Renal cortical epithelial cell (primary cell): ENCODE results near the gene PRR33. TPM values are rescaled to one million over a fixed set of nuclear protein-coding genes. Genes with fewer than 3 reads are reported as not detected.

ENCODE experiments used
- DNase-seq: peaks from one replicate; pipeline ENCODE4 v3.0.0-alpha.2; 2011; ENCODE audit warnings: low read depth
- total RNA-seq: library from RNA; depleted of rRNA; stranded (reverse); fragments of >200 nt; gene quantifications from 2 replicates; pipeline ENCODE4 v1.2.3, GENCODE V29; 2014

PRR33 gene
- total RNA-seq, 1 donor from 2014 or later, result not detected

DNA sequence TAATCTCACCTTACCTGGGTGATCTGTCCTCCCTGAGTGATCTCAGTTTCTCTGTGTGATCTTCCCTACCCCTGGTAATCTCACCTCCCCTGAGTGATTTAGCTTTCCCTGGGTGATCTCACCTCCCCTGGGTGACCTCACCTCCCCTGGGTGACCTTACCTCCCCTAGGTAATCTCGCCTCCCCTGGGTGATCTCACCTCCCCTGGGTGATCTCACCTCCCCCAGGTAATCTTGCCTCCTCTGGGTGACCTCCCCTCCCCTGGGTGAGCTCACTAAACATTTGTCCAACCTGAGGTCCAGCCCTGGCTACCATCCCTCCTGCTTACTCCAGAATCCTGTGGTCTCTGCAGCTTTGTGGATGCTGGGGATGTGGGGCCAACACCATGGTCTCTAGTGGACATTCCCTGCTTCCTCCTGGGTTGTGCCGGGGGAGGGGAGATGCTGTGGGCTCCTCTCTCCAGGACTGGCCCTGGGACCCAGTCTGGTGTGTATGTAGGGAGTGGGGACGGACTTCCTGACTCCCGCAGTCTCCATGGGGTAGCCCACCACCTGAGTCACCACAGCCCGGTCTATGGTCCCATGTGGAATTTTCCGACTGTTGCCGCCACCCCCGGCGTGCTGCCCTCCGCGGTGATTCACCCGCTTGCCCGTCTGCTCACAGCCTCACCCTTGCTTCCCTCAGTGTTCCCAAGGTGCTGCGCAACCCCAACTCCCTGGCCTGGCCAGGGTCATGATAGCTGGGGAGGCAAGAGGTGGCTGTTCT, 28.9 kb downstream of the PRR33 start:
- DNase-seq, result peak; percentile 11

DNA sequence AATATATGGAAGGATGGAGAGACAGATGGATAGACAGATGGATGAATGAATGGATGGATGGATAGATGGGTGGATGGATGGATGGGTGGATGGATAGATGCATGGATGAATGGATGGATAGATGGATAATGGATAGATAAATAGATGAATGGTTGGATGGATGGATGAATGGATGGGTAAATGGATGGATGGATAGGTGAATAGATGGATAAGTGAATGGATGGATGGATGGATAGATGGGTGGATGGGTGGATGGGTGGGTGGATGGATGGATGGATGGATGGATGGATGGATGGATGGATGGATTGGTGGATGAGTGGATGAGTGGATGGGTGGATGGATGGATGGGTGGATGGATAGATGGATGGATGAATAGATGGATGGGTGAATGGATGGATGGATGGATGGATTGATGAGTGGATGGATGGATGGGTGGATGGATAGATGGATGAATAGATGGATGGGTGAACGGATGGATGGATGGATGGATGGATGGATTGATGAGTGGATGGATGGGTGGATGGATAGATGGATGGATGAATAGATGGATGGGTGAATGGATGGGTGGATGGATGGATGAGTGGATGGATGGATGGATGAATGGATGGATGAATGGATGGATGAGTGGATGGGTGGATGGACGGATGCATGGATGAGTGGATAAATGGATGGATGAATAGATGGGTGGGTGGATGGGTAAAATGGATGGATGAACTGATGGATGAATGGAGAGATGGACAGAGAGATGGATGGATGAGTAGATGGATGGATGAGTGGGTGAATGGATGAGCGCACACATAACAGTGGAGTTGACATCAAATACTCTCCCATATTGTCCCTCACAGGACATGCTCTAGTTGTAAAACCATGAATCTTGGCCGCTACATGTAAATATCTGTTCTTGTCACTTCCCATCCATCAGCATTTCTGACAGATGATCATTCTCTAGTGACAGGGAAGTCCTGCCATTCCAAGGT, 30.0 kb downstream of the PRR33 start:
- DNase-seq, result no peak

DNA sequence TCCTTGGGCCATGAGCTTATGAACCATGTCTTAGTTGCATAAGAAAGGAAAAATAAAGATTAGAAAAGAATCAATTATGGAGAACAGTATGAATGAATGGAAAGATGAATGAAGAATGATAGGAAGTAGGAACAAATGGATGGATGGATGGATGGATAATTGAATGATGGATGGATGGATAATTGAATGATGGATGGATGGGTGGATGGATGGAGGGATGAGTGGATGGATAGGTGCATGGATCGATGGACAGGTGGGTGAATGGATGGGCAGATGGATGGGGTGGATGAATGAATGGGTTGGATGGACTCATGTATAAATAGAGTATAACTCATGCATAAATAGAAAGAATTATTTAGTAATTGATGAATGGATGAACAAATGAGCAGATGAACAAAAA, 31.6 kb downstream of the PRR33 start:
- DNase-seq, result no peak

DNA sequence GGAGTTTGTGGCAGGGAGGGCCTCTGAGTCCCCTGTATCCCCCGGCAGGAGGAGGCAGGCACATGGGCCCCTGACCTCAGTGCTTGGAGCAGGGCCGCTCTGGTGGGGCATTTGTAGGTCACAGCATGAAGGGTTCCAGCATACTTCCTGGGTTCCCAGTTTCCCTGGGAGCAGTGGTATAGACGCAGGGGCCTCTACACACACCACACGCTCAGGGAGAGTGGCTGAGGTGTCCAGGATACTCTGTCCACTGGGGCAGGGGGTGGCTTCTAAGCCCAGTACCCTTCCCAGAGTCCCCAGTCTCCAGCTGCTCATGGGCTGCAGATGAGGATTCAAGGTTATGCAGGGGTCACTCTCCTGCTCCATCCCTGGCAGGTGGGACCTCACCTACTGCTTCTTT, 32.7 kb downstream of the PRR33 start:
- no peak for DNase-seq

DNA sequence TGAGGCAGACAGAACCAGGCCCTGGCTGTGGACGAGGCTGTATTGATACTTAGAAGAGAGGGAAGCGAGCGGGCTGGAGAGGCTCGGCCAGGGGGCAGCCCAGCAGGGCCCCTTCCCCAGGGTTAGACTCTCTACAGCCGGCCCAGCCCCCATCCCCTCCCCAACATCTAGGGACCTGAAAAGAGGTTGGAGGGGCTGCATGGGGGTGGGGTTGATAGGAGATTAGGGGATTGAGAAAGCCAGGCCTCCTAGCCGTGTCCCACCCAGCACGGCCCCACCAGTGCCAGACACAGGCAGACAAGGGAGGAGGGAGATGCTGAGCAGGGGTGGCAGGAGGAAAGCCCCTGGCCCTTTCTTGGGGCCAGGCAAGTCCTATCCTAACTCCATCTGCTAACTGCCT, 33.1 kb downstream of the PRR33 start:
- DNase-seq, result no peak

DNA sequence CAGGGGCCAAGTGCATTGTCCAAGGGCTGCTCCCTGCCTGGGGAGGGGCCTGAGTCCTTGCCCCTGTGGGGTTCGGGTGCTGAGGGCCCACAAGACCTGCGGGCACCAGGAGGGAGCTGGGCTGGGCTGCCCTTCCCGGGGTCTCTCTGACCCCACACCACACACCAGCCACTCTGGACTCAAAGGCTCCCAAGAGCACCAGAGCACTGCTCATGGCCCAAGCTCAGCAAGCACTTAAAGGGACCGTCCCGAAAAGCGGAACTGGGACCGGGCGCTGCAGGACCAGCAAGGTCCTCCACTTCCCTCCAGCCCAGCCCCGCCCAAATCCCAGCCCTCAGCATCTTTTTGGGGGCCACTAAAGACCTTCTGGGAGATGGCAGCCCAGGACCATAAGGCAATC, 33.5 kb downstream of the PRR33 start:
- no peak for DNase-seq

DNA sequence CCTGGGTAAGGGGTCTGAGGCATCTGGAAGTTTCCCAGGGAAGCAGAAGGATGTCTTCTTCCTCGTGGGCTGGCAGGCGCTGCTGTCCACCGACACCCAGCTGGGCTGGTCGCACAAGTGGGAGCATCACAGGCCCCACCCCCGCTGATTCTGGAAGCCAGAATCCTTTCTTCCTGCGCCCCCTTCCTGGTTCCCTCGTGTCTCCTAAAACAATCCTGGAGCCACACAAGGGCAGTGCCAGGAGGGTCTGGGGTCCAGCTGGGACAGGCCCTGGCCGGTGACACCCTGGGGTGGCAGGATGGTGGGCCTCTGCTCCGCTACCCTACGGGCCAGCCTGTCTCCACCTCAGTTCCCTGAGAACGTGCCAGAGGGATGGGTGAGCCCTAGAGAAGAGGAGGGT, 34.6 kb downstream of the PRR33 start:
- no peak for DNase-seq

DNA sequence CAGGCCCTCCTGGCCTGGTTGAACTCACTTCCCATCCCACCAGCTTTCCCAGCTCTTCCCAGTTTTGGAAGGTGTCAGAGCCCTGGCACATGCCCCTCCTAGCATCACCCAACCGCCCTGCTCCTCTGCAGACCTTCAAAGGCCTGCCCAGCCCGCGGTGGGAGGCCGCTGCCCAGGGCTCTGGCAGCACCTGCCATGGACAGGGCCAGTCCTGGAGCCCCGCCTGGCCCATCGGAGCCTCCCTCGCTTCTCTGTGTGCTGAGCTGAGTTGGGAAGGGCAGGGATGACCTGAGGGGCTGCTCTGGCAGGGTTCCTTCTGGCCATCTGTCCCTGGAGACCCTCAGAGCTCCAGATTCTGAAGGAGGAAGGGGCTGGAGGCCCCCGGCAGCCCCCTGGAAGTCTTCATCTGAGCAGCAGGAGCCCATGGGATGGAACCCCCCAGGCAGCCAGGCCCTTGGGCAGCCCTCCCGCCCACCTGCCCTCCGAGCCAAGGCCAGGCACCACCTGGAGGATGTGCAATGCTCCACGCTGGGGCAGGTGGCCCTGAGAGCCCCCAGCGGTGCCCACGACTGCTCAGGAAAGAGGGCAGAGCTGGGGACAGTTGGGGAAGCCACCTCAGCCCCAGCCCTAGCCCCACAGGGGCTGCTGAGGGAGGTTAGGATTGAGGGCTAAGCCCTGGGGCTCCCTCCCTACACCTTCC, 35.2 kb downstream of the PRR33 start:
- DNase-seq, result no peak

DNA sequence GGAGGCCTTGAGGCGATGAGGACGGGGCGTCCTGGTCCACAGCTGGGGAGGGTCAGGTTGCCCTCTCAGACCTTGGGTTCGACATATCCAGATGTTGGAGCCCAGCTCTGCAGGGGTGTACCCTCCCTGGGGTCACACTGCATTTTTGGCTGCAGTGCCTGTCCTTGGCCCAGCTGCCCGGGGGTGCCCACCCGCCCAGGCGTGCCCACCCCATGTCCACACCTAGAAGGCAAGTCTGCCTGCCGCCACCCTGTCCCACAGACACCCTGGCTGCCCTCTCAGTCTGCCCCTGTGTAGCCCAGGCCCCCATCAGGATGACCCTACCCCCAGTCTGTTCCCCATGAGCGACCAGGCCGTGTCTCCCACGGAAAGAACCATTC, 35.8 kb downstream of the PRR33 start:
- DNase-seq, result no peak

DNA sequence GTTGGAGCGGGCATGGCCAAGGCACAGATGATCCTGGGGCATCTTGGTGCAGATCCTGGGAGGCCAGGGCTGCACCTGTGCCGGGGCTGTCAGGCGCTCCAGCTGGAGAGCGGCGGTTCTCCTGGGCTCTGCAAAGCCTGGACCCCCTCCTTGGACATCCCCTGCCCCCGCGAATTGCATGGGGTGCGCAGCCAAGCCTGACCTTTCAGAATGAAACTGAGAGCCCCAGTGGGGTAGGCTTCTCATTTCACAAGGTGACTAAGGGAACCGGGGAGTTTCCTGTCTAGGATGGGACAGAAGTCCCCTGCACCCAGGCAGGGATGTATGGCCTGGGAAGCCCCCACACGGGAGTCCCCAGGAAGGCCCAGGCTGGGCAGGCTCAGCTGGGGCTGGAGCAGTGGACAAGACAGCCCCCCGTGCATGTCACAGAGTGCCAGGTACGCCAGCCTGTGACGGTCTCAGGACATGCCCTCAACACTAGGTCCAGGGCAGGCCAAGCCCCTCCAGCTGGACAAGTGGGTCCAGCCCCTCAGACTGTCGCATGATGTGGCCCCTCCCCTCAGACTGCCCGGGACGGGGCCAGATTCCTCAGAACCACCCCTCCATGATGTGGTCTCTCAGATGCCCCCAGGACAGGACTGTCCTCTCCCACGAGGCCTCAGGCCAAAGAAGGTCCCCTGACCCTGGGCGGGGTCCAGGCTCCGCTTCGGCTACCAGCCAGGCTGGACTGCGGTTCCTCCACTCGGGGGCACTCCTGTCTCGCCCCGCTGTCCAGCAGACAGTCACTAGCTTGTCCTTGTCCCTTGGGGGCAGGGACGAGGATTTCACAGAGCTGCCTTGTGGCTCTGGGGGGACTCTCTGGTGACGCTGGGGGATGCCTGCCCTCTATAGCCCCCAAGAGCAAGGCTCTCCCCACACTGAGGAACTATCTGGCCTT, 36.5 kb downstream of the PRR33 start:
- no peak for DNase-seq

DNA sequence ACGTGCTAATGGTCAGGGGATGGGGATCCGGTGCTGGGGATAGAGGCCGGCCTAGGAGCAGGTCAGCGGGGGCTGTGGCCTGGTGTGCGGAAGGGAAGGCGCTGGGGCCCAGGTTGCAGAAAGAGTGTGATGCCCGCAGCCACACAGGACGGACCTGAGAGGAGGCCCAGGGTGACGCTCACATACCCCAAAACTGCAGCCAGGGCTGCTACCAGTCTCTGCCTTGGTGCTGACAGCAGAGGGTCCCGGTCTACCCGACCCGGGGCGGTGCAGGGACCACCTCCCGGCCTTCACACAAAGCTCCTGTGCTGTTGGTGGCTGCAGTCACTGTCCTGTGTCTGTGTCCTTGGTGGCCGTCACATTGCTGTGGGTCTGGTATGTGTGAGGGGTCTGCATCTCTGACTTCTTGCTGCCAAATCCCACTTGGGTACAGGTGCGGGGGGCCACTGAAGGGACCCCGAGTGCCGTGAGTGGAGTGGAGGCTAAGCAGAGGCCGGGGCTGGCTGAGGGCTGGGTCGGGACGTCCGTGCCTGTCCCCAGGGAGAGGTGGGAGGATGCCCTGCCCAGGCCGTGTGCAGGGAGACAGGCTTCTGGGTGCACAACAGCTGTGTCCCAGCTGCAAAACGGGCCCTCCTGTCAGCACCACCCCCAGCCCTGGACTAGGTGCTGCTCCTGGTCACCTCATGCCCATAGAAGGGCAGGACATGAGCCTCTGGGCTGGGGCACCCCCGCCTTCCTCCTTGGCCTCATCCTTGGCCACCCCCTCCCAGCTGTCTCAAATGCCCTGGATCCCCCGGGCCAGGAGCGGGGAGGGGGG, 37.4 kb downstream of the PRR33 start:
- no peak for DNase-seq

DNA sequence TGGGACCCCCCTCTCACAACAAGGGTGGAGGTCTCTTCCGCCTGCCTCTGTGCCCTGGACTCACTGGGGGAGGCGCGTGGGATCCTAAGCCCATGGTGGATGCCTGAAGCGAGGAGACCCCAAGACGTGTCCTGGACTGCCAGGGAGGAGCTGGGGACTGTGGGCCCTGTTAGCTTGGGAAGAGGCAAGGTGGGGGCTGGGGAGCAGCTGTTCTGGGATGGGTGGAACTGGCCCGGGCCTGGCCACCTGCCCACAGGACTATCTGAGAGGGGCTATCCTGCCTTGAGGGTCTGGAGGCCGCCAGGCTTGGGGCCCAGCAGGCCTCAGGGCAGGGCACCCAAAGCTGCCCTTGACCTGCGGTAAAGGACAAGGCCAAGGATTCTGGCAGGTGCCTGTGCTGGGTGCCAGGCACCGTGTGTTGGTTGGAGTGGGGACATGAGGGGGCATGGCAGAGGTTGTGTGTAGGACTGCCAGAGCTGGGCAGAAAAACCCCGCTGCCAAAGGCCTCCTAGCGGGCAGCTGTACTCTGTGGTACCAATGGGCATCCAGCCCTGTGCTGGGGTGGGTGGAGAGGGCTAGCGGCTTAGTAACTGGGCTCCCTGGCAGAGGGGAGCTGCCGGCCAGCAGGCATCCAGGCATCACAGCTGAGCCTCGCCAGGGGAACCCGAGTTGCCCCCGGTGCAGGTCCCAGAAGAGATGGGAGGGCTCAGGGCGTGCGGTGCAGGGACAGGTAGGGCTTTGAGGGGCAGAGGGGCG, 38.1 kb downstream of the PRR33 start:
- DNase-seq, result no peak

DNA sequence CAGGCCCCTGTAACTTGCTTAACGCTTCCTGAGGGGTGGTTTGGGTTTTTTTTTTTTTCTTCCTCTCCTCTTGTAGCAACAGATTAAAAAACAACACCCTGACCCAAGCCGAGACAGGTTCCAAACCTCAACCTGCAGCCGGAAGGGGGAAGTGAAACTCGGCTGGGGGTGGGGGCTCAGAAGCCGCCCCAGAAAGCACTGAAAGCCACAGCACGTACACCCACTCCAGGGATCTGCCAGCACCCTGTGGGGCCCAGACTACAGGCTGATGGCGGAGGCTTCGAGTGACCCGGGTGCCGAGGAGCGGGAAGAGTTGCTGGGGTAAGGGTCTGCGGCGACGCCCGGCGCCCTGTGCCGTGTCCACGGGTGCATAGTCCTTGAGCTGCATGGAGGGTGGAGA, 38.8 kb downstream of the PRR33 start, which contains the start of gene LSP1:
Gene LSP1, plus strand, starts transcription at position 208 of the 400 bp plus-strand sequence. Its CDS starts 61 bp downstream, at position 269.
- DNase-seq, result no peak

DNA sequence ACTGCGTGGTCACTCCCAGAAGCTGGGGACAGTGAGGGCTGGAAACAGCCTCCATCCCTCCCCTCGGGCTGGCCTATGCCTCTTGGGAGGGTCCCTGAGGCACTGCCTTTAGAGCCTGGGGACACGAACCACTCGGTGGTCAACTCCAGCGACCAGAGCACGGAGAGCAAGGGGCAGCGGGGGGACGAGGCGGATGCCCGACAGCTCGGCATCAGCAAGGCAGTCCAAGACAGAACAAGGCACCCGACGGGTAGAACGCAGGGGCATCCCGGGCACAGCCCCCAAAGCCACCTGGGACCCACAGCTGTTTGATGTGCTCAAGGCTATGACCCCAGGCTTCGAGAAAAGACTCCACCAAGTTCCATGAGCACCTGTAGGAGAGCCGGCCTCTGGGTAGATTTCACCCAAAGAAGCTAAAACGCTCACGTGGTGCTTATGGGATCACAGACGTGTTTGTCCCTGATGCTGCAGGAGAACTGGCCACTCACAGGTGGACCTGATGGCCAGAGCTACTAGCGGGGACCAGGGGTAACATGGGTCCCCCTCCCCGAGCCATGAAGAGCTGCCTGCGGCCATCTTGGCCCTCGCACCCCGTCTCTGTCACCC, 39.3 kb downstream of the PRR33 start:
- DNase-seq, result no peak

DNA sequence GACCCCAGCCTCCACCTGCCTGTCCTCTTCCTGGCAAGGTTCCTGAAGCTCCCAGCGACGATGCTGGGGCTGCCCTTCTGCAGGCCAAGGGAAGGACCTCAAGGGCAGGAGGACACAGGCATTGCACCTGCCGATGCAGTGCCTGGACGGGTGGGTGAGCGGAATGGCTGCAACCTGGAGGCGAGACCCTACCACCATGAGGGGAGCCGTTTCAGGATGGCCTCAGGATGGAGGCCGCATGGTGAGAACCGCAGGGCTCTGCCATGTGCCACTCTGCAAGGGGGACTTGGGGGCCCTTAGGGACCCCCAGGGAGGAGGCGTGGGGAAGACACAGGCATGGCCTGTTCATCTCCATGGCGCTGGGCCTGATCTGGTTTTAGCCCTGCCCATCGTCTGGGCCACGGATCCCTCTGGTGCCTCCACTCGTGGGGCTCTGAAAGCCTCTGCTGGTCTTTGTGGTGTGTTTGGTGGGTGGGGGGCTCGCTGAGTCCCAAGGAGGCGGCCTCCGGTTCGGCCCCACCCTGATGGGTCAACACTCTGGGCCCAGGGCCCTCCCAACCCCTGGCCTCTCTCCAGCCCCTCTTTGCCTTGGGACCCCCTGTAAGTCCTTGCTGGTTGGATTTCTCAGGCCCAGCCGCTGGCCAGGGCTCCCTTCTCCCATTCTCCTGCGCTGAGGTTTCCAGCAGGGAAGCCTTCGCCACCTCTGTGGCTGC, 40.1 kb downstream of the PRR33 start:
- DNase-seq, result no peak

DNA sequence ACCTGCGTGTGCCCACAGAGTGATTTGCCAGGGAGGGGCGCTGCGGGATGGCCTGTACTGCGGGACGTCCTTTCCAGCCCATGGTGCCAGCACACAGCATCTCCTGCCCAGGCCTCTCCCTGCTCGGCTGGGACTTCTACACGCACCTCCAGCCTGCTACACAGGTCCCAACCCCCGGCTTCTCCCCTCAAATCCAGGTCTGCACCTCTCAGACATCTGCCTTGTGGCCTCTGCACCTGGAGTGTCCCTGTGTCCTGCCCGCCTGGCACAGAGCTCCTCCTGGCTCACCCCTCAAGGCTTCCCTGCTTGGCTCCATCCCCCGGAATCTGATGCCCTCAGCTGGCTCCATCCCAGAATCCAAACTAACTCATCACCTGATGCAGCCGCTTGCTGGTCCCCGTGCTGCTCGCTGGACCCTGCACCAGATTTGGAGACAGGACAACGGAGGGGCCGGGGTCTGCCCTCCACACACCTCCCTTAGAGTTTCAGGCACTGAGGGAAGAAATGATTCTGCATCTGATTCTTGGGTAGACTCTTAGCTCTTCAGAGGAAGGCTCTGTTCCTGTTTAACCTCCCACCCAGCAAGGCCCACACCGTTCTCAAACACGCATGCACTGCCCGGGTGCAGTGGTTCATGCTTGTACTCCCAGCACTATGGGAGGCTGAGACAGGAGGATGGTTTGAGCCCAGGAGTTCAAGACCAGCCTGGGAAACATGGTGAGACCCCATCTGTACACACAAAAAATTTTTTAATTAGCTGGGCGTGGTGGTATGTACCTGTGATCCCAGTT, 42.9 kb downstream of the PRR33 start:
- no peak for DNase-seq

DNA sequence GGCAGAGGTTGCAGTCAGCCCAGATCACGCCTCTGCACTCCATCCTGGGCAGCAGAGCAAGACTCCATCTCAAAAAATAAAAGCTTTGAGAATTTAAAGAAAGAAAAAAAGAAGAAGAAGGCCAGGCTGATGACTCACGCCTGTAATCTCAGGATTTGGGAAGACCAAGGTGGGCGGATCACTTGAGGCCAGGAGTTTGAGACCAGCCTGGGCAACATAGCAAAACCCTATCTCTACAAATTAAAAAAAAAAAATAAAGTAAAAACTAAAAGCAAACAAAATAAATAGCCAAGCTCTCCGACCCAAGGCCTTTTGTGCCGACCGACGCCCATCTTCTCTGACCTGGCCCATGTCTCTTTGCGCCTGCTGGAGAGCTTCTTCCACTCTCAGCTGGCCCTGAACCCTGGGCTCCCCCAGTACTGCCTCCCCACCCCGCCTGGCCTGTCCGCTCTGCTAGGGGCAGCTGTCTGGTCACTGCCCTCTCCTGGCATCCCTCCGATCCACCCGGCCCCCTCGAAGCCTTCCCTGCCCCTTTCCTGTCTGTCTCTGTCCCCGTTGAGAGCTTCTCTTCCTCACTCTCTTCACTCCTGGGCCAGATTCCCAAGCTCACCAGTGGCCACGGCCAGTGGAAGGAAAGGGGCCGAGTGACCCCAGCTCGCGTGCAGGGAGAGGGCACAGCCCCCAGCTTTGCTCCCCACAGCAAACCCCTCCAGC, 43.6 kb downstream of the PRR33 start:
- DNase-seq, result no peak
